NCI-H460 (cell line): Measurements from ENCODE around the gene PFDN1. TPM values are rescaled to one million over a fixed set of nuclear protein-coding genes. Genes with fewer than 3 reads are reported as not detected.

ENCODE experiments used
- DNase-seq: peaks from one replicate; pipeline ENCODE4 v3.0.0-alpha.2; 2016; ENCODE audit warnings: low read depth; ENCODE audit errors: extremely low read depth
- total RNA-seq: library from RNA; depleted of rRNA; stranded (reverse); fragments of >200 nt; shearing (Covaris generic); gene quantifications from 2 replicates; pipeline ENCODE4 v1.2.3, GENCODE V29; 2014

The PFDN1 gene
- total RNA-seq, 1 experiment from 2014 or later = 84.3 TPM

- no peak for DNase-seq
Observed at GRCh38 chr5:140242099-140242498, 60.8 kb downstream of the PFDN1 start.

- DNase-seq = peak; percentile 44
Observed at GRCh38 chr5:140240987-140241706, 61.8 kb downstream of the PFDN1 start.

- peak; percentile 59 for DNase-seq
Observed at GRCh38 chr5:140239939-140240700, 62.8 kb downstream of the PFDN1 start.

GRCh38 chr5:140239461-140239860 lies 63.4 kb downstream of the PFDN1 start:
- no peak for DNase-seq

- no peak for DNase-seq
Observed at GRCh38 chr5:140238756-140239155, 64.1 kb downstream of the PFDN1 start.

- DNase-seq = no peak
Observed at GRCh38 chr5:140236891-140237598, 65.9 kb downstream of the PFDN1 start.

- no peak for DNase-seq
Observed at GRCh38 chr5:140235791-140236551, 66.9 kb downstream of the PFDN1 start.

- DNase-seq = no peak
Observed at GRCh38 chr5:140234377-140234989, 68.4 kb downstream of the PFDN1 start.

GRCh38 chr5:140232731-140233130 lies 70.2 kb downstream of the PFDN1 start:
- no peak for DNase-seq

GRCh38 chr5:140230373-140230772 lies 72.5 kb downstream of the PFDN1 start:
- DNase-seq = no peak

GRCh38 chr5:140228364-140228837 lies 74.5 kb downstream of the PFDN1 start:
- no peak for DNase-seq

- DNase-seq = no peak
Observed at GRCh38 chr5:140227046-140227445, 75.9 kb downstream of the PFDN1 start.

GRCh38 chr5:140225396-140225795 lies 77.5 kb downstream of the PFDN1 start:
- DNase-seq = no peak

GRCh38 chr5:140224658-140225057 lies 78.2 kb downstream of the PFDN1 start:
- no peak for DNase-seq

GRCh38 chr5:140223567-140223966 lies 79.3 kb downstream of the PFDN1 start:
- no peak for DNase-seq

- DNase-seq = no peak
Observed at GRCh38 chr5:140222416-140222815, 80.5 kb downstream of the PFDN1 start.

GRCh38 chr5:140221697-140222223 lies 81.1 kb downstream of the PFDN1 start:
- DNase-seq = no peak

- DNase-seq = no peak
Observed at GRCh38 chr5:140220698-140221064, 82.2 kb downstream of the PFDN1 start.

GRCh38 chr5:140220032-140220697 lies 82.7 kb downstream of the PFDN1 start:
- no peak for DNase-seq
